GM23338 (cell line): Measurements from ENCODE around the gene MAPKAPK3. TPM values are rescaled to one million over a fixed set of nuclear protein-coding genes. Genes with fewer than 3 reads are reported as not detected.

Source experiments
- ATAC-seq: fragments of 200-7000 bp; cut with Tn5 transposase; 3 replicates; pipeline ENCODE4 v1.9.1; 2020
- DNase-seq: peaks from one replicate; pipeline ENCODE4 v3.0.0-alpha.2; 2015; ENCODE audit warnings: low spot score
- H2AFZ ChIP-seq: fragments of 200-600 bp; sonication (generic); 2 replicates; pipeline ENCODE4 v1.8.0; 2016; ENCODE audit warnings: antibody characterized with exemption, mild to moderate bottlenecking, moderate library complexity
- H3F3A ChIP-seq: fragments of 200-600 bp; sonication (generic); replicated peaks from 2 replicates; pipeline ENCODE4 v1.8.0; 2017; ENCODE audit warnings: antibody characterized with exemption, mixed run types, low read depth
- H3K27ac ChIP-seq: fragments of 200-600 bp; sonication (generic); 2 replicates; pipeline ENCODE4 v1.6.1; 2016; ENCODE audit warnings: low read depth
- H3K27me3 ChIP-seq: fragments of 200-600 bp; sonication (generic); 2 replicates; pipeline ENCODE4 v1.8.0; 2016; ENCODE audit warnings: mild to moderate bottlenecking, mixed run types, moderate library complexity; ENCODE audit not compliant: insufficient read depth
- H3K36me3 ChIP-seq: fragments of 200-600 bp; sonication (generic); 2 replicates; pipeline ENCODE4 v1.8.0; 2016; ENCODE audit warnings: mild to moderate bottlenecking; ENCODE audit not compliant: insufficient read depth
- H3K4me1 ChIP-seq: fragments of 200-600 bp; sonication (generic); 2 replicates; pipeline ENCODE4 v1.8.0; 2016; ENCODE audit warnings: mild to moderate bottlenecking, moderate library complexity; ENCODE audit not compliant: insufficient read depth
- H3K4me2 ChIP-seq: fragments of 200-600 bp; sonication (generic); 2 replicates; pipeline ENCODE4 v1.7.1; 2017; ENCODE audit warnings: mixed run types
- H3K4me3 ChIP-seq: fragments of 200-600 bp; sonication (generic); 2 replicates; pipeline ENCODE4 v1.6.1; 2016; ENCODE audit warnings: mixed run types
- H3K79me2 ChIP-seq: fragments of 200-600 bp; sonication (generic); replicated peaks from 2 replicates; pipeline ENCODE4 v1.8.0; 2017; ENCODE audit warnings: mild to moderate bottlenecking; ENCODE audit not compliant: insufficient read depth
- H3K9me2 ChIP-seq: fragments of 200-600 bp; sonication (generic); 2 replicates; pipeline ENCODE4 v1.8.0; 2017; ENCODE audit not compliant: insufficient read depth
- H4K20me1 ChIP-seq: fragments of 200-600 bp; sonication (generic); replicated peaks from 2 replicates; pipeline ENCODE4 v1.8.0; 2017; ENCODE audit warnings: mild to moderate bottlenecking; ENCODE audit not compliant: insufficient read depth
- H3K27ac Mint-ChIP-seq: 2 replicates; pipeline ENCODE4 v1.8.0; 2020; ENCODE audit warnings: inconsistent platforms, mild to moderate bottlenecking, moderate library complexity, mixed read lengths
- H3K27me3 Mint-ChIP-seq: 3 replicates; pipeline ENCODE4 v1.8.0; 2022; ENCODE audit warnings: low read depth, mild to moderate bottlenecking, moderate library complexity, mixed read lengths, inconsistent platforms; ENCODE audit not compliant: insufficient read depth, poor library complexity
- H3K36me3 Mint-ChIP-seq: 3 replicates; pipeline ENCODE4 v1.8.0; 2021; ENCODE audit warnings: low read depth, mild to moderate bottlenecking, inconsistent platforms, moderate library complexity, mixed read lengths
- H3K4me1 Mint-ChIP-seq: 3 replicates; pipeline ENCODE4 v1.8.0; 2020; ENCODE audit warnings: mild to moderate bottlenecking, inconsistent platforms, mixed read lengths
- H3K4me3 Mint-ChIP-seq: 3 replicates; pipeline ENCODE4 v1.8.0; 2021; ENCODE audit warnings: moderate library complexity, mild to moderate bottlenecking, inconsistent platforms, mixed read lengths
- H3K9me3 Mint-ChIP-seq: 3 replicates; pipeline ENCODE4 v1.8.0; 2020; ENCODE audit warnings: moderate library complexity, mild to moderate bottlenecking, inconsistent platforms, mixed read lengths
- CREB1 ChIP-seq: fragments of 250-450 bp; sonication (Bioruptor Pico); IDR thresholded peaks from 2 replicates; pipeline ENCODE4 v1.5.0; 2020; ENCODE audit warnings: low read depth, mild to moderate bottlenecking, moderate library complexity
- CTCF ChIP-seq, 2 experiments: fragments of 200-600 bp in 1 of 2; sonication (generic) in 1 of 2; conservative IDR thresholded peaks; 2 replicates each; pipeline versions ENCODE4 v1.5.1 to v1.6.1; 2016 to 2017; ENCODE audit warnings: antibody characterized with exemption in 2 of 2, low read depth in 2 of 2, mild to moderate bottlenecking in 2 of 2, moderate library complexity in 1 of 2
- ETS1 ChIP-seq: IDR thresholded peaks from 2 replicates; pipeline ENCODE4 v1.6.1; 2016; ENCODE audit warnings: antibody characterized with exemption
- EZH2 ChIP-seq: fragments of 200-600 bp; sonication (generic); IDR thresholded peaks from one replicate; pipeline ENCODE4 v1.8.0; 2017; ENCODE audit warnings: antibody characterized with exemption, mild to moderate bottlenecking, low read depth; ENCODE audit not compliant: unreplicated experiment
- EZH2phosphoT487 ChIP-seq: fragments of 200-600 bp; sonication (generic); IDR thresholded peaks from one replicate; pipeline ENCODE4 v1.8.1; 2018; ENCODE audit warnings: antibody characterized with exemption; ENCODE audit not compliant: unreplicated experiment
- JUNB ChIP-seq: IDR thresholded peaks from one replicate; pipeline ENCODE4 v1.6.1; 2016; ENCODE audit warnings: antibody characterized with exemption; ENCODE audit not compliant: unreplicated experiment
- NANOG ChIP-seq: IDR thresholded peaks from 2 replicates; pipeline ENCODE4 v1.6.1; 2016; ENCODE audit warnings: antibody characterized with exemption, borderline replicate concordance
- POLR2AphosphoS5 ChIP-seq: IDR thresholded peaks from 2 replicates; pipeline ENCODE4 v1.6.1; 2016; ENCODE audit warnings: antibody characterized with exemption, low read depth
- REST ChIP-seq: IDR thresholded peaks from one replicate; pipeline ENCODE4 v1.6.1; 2018; ENCODE audit warnings: antibody characterized with exemption; ENCODE audit not compliant: unreplicated experiment
- STAT1 ChIP-seq: IDR thresholded peaks from one replicate; pipeline ENCODE4 v1.6.1; 2016; ENCODE audit warnings: antibody characterized with exemption; ENCODE audit not compliant: unreplicated experiment
- ZNF114 ChIP-seq: fragments of 250-450 bp; sonication (Bioruptor Pico); IDR thresholded peaks from 2 replicates; pipeline ENCODE4 v1.5.0; 2020; ENCODE audit warnings: mild to moderate bottlenecking, moderate library complexity
- ZNF331 ChIP-seq: fragments of 250-450 bp; sonication (Bioruptor Pico); IDR thresholded peaks from 2 replicates; pipeline ENCODE4 v1.5.0; 2020; ENCODE audit warnings: low read depth, mild to moderate bottlenecking, moderate library complexity
- ZNF462 ChIP-seq: fragments of 250-450 bp; sonication (Bioruptor Pico); IDR thresholded peaks from 2 replicates; pipeline ENCODE4 v1.5.0; 2020; ENCODE audit warnings: mild to moderate bottlenecking, moderate library complexity
- polyA plus RNA-seq: library from polyadenylated mRNA; unstranded; fragments of >200 nt; fragmentation: Nextera tagmentation; extraction: Ambion mirVana; gene quantifications from 2 replicates; pipeline ENCODE4 v1.2.1, GENCODE V29; 2016
- total RNA-seq: library from RNA; depleted of rRNA; stranded (reverse); fragments of >200 nt; shearing (Covaris generic); gene quantifications from 2 replicates; pipeline ENCODE4 v1.2.3, GENCODE V29; 2014

Gene MAPKAPK3
- total and polyA plus RNA-seq, 2 experiments from 2014 or later = 16.5 to 51.1 TPM

- H3F3A ChIP-seq = no peaks in the 10 kb centered on the region
- H3K4me1 Mint-ChIP-seq = no peaks in the 10 kb centered on the region; the same call in 2 of the 3 replicates
- H3K27ac Mint-ChIP-seq = no peak overlapping the region
- no peak overlapping the region for H3K4me3 ChIP-seq
- no peaks in the 10 kb centered on the region for H3K9me2 ChIP-seq
- H4K20me1 ChIP-seq = no peaks in the 10 kb centered on the region
- H3K4me3 Mint-ChIP-seq = no peak overlapping the region
- TF ChIP-seq EZH2 (no peak), ZNF114 (CRISPR knock-in tag) (no peak), CTCF (conservative IDR thresholded peaks at IDR 0.05; ENCODE audit: low read depth in 2 of 2) (no peak), CREB1 (CRISPR knock-in tag) (no peak), JUNB (no peak), STAT1 (no peak), NANOG (no peak), POLR2AphosphoS5 (no peak), ETS1 (no peak), ZNF462 (no peak), EZH2phosphoT487 (no peak), REST (no peak), ZNF331 (CRISPR knock-in tag) (no peak)
- no peak overlapping the region for H2AFZ ChIP-seq
- H3K4me2 ChIP-seq = no peak overlapping the region
- ATAC-seq = no peak
- H3K27me3 ChIP-seq = 0 out of 2 replicates have a peak, but pooled peaks cover 3% of the 10 kb centered on the region
- no peaks in the 10 kb centered on the region for H3K36me3 Mint-ChIP-seq
- no peak overlapping the region for H3K27ac ChIP-seq
- H3K36me3 ChIP-seq = no peaks in the 10 kb centered on the region
- no peaks in the 10 kb centered on the region for H3K4me1 ChIP-seq
- DNase-seq = no peak
- H3K9me3 Mint-ChIP-seq = no peaks in the 10 kb centered on the region
- H3K27me3 Mint-ChIP-seq = peaks cover 4% of the 10 kb centered on the region
- no peaks in the 10 kb centered on the region for H3K79me2 ChIP-seq
These were observed 16.7 kb upstream of the MAPKAPK3 start for GRCh38 chr3:50600141-50600753.
